ENCODE results near the gene RD3L. TPM values are rescaled to one million over a fixed set of nuclear protein-coding genes. Genes with fewer than 3 reads are reported as not detected.

Gene RD3L
- total RNA-seq, 2 experiments from 2014 or later, result not detected

GRCh38 chr14:103920981-103921854 lies 21.1 kb downstream of the RD3L start:
- POLR2A ChIA-PET, result interaction anchor here (1.0 kb wide), 2 partner anchors 21 to 110 kb away, joined by 3 read pairs; partner anchors contain the start of gene RD3L

GRCh38 chr14:103916636-103917262 lies 25.6 kb downstream of the RD3L start:
- H3K4me3 Mint-ChIP-seq, result no peak overlapping the region
- H3K27ac Mint-ChIP-seq, result no peak overlapping the region
- ChIA-PET CTCF (interaction anchor here (1.1 to 2.7 kb wide), 3 partner anchors 12 to 108 kb away, joined by 5 to 8 read pairs (median 5); no protein-coding TSS in a partner anchor), POLR2A (no interaction called here)
- peaks cover 27% of the 10 kb centered on the region for H3K36me3 Mint-ChIP-seq (ENCODE audit: low read depth)
- no peaks in the 10 kb centered on the region for H3K27me3 Mint-ChIP-seq
- peaks cover 13% of the 10 kb centered on the region for H3K4me1 Mint-ChIP-seq
- H3K9me3 Mint-ChIP-seq, result no peaks in the 10 kb centered on the region
- no peak for DNase-seq

More at GRCh38 chr14:103920981-103921854, 21.1 kb downstream of the RD3L start:
- H3K4me1 Mint-ChIP-seq, result peaks cover 12% of the 10 kb centered on the region
- DNase-seq, result peak; percentile 95
- peak overlapping the region; percentile 68 for H3K27ac Mint-ChIP-seq
- peaks cover 5% of the 10 kb centered on the region for H3K36me3 Mint-ChIP-seq (ENCODE audit: low read depth)
- H3K4me3 Mint-ChIP-seq, result peak overlapping the region; percentile 93
- CTCF ChIA-PET, result interaction anchor here (0.7 to 3.9 kb wide), 15 partner anchors 9 to 157 kb away, joined by 3 to 26 read pairs (median 4); partner anchors contain the start of gene RD3L
- H3K27me3 Mint-ChIP-seq, result peaks cover 12% of the 10 kb centered on the region
- H3K9me3 Mint-ChIP-seq, result no peaks in the 10 kb centered on the region

GRCh38 chr14:103915616-103916015 lies 26.7 kb downstream of the RD3L start:
- H3K27me3 Mint-ChIP-seq, result no peaks in the 10 kb centered on the region
- H3K4me3 Mint-ChIP-seq, result no peak overlapping the region
- peaks cover 24% of the 10 kb centered on the region for H3K36me3 Mint-ChIP-seq (ENCODE audit: low read depth)
- no peaks in the 10 kb centered on the region for H3K9me3 Mint-ChIP-seq
- no peak overlapping the region for H3K27ac Mint-ChIP-seq
- no peak for DNase-seq
- peaks cover 8% of the 10 kb centered on the region for H3K4me1 Mint-ChIP-seq
- POLR2A ChIA-PET, result no interaction called here
- CTCF ChIA-PET, result interaction anchor here (1.1 to 1.6 kb wide), 2 partner anchors 12 to 15 kb away, joined by 5 to 6 read pairs; no protein-coding TSS in a partner anchor

GRCh38 chr14:103910984-103911383 lies 31.3 kb downstream of the RD3L start:
- DNase-seq, result no peak
- Mint-ChIP-seq H3K27me3 (no peaks in the 10 kb centered on the region), H3K4me1 (peaks cover 11% of the 10 kb centered on the region), H3K4me3 (no peak overlapping the region), H3K36me3 (ENCODE audit: low read depth) (peaks cover 21% of the 10 kb centered on the region), H3K27ac (no peak overlapping the region), H3K9me3 (no peaks in the 10 kb centered on the region)
- ChIA-PET CTCF (interaction anchor here (0.6 to 3.2 kb wide), 11 partner anchors 10 to 1087 kb away, joined by 3 to 44 read pairs (median 5); a partner anchor contains a TSS), POLR2A (interaction anchor here (1.2 to 2.5 kb wide), 2 partner anchors 10 to 102 kb away, joined by 4 to 7 read pairs; no protein-coding TSS in a partner anchor)

GRCh38 chr14:103910262-103910935 lies 31.9 kb downstream of the RD3L start:
- peak overlapping the region; percentile 5 for H3K4me3 Mint-ChIP-seq
- peak; percentile 70 for DNase-seq
- POLR2A ChIA-PET, result interaction anchor here (1.2 to 2.5 kb wide), 2 partner anchors 10 to 102 kb away, joined by 4 to 7 read pairs; no protein-coding TSS in a partner anchor
- H3K9me3 Mint-ChIP-seq, result no peaks in the 10 kb centered on the region
- peaks cover 17% of the 10 kb centered on the region for H3K36me3 Mint-ChIP-seq (ENCODE audit: low read depth)
- H3K4me1 Mint-ChIP-seq, result peaks cover 11% of the 10 kb centered on the region
- peak overlapping the region; percentile 62 for H3K27ac Mint-ChIP-seq
- CTCF ChIA-PET, result interaction anchor here (0.7 to 3.2 kb wide), 11 partner anchors 10 to 349 kb away, joined by 3 to 44 read pairs (median 5); a partner anchor contains a TSS
- H3K27me3 Mint-ChIP-seq, result no peaks in the 10 kb centered on the region

GRCh38 chr14:103909531-103910261 lies 32.6 kb downstream of the RD3L start:
- Mint-ChIP-seq H3K4me3 (no peak overlapping the region), H3K9me3 (no peaks in the 10 kb centered on the region), H3K4me1 (peaks cover 11% of the 10 kb centered on the region), H3K27me3 (no peaks in the 10 kb centered on the region), H3K36me3 (ENCODE audit: low read depth) (peaks cover 12% of the 10 kb centered on the region), H3K27ac (no peak overlapping the region)
- DNase-seq, result no peak
- ChIA-PET POLR2A (interaction anchor here (1.2 to 2.5 kb wide), 2 partner anchors 9 to 101 kb away, joined by 4 to 7 read pairs; no protein-coding TSS in a partner anchor), CTCF (interaction anchor here (0.7 to 3.2 kb wide), 10 partner anchors 9 to 348 kb away, joined by 3 to 44 read pairs (median 5); a partner anchor contains a TSS)

- ChIA-PET POLR2A (no interaction called here), CTCF (interaction anchor here (0.7 to 3.1 kb wide), 3 partner anchors 12 to 166 kb away, joined by 3 to 26 read pairs (median 5); a partner anchor contains a TSS)
- no peaks in the 10 kb centered on the region for H3K27me3 Mint-ChIP-seq
- H3K27ac Mint-ChIP-seq, result no peak overlapping the region
- H3K9me3 Mint-ChIP-seq, result no peaks in the 10 kb centered on the region
- peaks cover 6% of the 10 kb centered on the region for H3K36me3 Mint-ChIP-seq (ENCODE audit: low read depth)
- DNase-seq, result no peak
- H3K4me3 Mint-ChIP-seq, result no peak overlapping the region
- peaks cover 11% of the 10 kb centered on the region for H3K4me1 Mint-ChIP-seq
Measured at GRCh38 chr14:103908580-103908979, 33.7 kb downstream of the RD3L start.

GRCh38 chr14:103905842-103906456 lies 36.4 kb downstream of the RD3L start:
- Mint-ChIP-seq H3K36me3 (ENCODE audit: low read depth) (no peaks in the 10 kb centered on the region), H3K27me3 (no peaks in the 10 kb centered on the region), H3K4me3 (no peak overlapping the region), H3K9me3 (no peaks in the 10 kb centered on the region), H3K27ac (peak overlapping the region; percentile 59), H3K4me1 (peaks cover 13% of the 10 kb centered on the region)
- DNase-seq, result no peak
- ChIA-PET POLR2A (no interaction called here), CTCF (interaction anchor here (1.1 to 2.1 kb wide), 2 partner anchors 16 to 100 kb away, joined by 3 to 7 read pairs; a partner anchor contains a TSS)

- Mint-ChIP-seq H3K27ac (no peak overlapping the region), H3K27me3 (no peaks in the 10 kb centered on the region), H3K9me3 (no peaks in the 10 kb centered on the region), H3K4me1 (peaks cover 6% of the 10 kb centered on the region), H3K36me3 (ENCODE audit: low read depth) (no peaks in the 10 kb centered on the region), H3K4me3 (no peak overlapping the region)
- no peak for DNase-seq
- POLR2A ChIA-PET, result no interaction called here
- CTCF ChIA-PET, result interaction anchor here (0.6 to 1.5 kb wide), 4 partner anchors 10 to 445 kb away, joined by 3 to 6 read pairs (median 4); no protein-coding TSS in a partner anchor
Measured at GRCh38 chr14:103904493-103905107, 37.7 kb downstream of the RD3L start.

GRCh38 chr14:103899833-103900232 lies 42.5 kb downstream of the RD3L start:
- Mint-ChIP-seq H3K27ac (no peak overlapping the region), H3K27me3 (no peaks in the 10 kb centered on the region), H3K36me3 (ENCODE audit: low read depth) (no peaks in the 10 kb centered on the region), H3K4me3 (no peak overlapping the region), H3K4me1 (peaks cover 3% of the 10 kb centered on the region), H3K9me3 (peaks cover 3% of the 10 kb centered on the region)
- ChIA-PET CTCF (interaction anchor here (1.0 to 2.6 kb wide), 7 partner anchors 16 to 115 kb away, joined by 3 to 30 read pairs (median 5); a partner anchor contains a TSS), POLR2A (no interaction called here)
- no peak for DNase-seq

GRCh38 chr14:103899316-103899715 lies 43.0 kb downstream of the RD3L start:
- Mint-ChIP-seq H3K27me3 (no peaks in the 10 kb centered on the region), H3K4me1 (peaks cover 3% of the 10 kb centered on the region), H3K4me3 (no peak overlapping the region), H3K36me3 (ENCODE audit: low read depth) (no peaks in the 10 kb centered on the region), H3K9me3 (peaks cover 3% of the 10 kb centered on the region), H3K27ac (no peak overlapping the region)
- POLR2A ChIA-PET, result no interaction called here
- CTCF ChIA-PET, result interaction anchor here (2.1 to 2.6 kb wide), 2 partner anchors 27 to 92 kb away, joined by 13 to 30 read pairs; no protein-coding TSS in a partner anchor
- DNase-seq, result no peak

Measured in activated CD4-positive, alpha-beta memory T cell treated with anti-CD3 and anti-CD28 coated beads, Interleukin-2, amount 10 ng/mL, durations not matched to agents 7 days and 5 days (primary cell).